GM19395 (cell line): Measurements from ENCODE around the gene TLE5.
"Not testable (repeated sequence)": the region's sequence is repeated elsewhere in the genome, so short reads cannot be mapped to it uniquely, and the experiment has no call there.

Experiments used
- ATAC-seq: cut with Tn5 transposase; IDR thresholded peaks from one replicate; pipeline ENCODE4 v1.9.1; 2021; ENCODE audit warnings: mild to moderate bottlenecking, moderate library complexity; ENCODE audit not compliant: unreplicated experiment

The TLE5 gene

DNA sequence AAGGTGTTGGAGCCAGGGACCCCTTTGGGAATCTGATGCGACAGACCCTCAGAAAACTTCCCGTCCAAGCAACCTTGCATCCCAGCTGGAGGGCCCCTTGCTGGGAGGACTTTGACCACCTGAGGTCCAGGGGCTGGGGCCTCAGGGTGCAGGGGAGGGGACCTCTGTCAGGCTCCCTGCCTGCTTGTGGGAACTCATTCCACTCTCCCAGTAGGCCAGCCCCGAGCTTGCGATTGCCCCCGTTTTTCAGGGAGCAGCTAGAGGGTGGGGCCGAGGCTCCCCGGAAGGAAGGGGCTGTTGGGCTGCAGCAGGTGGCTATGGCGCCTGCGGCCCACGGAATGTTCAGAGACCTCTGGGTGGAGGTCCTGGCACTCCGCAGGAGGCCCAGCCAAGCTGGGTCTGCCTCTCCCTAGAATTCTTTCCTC lies 34.6 kb upstream of the TLE5 start:
- ATAC-seq: no peak

GRCh38 chr19:3096267-3096901 lies 34.1 kb upstream of the TLE5 start:
- ATAC-seq: no peak

- ATAC-seq: no peak
These were observed 33.3 kb upstream of the TLE5 start for GRCh38 chr19:3095441-3096191.

DNA sequence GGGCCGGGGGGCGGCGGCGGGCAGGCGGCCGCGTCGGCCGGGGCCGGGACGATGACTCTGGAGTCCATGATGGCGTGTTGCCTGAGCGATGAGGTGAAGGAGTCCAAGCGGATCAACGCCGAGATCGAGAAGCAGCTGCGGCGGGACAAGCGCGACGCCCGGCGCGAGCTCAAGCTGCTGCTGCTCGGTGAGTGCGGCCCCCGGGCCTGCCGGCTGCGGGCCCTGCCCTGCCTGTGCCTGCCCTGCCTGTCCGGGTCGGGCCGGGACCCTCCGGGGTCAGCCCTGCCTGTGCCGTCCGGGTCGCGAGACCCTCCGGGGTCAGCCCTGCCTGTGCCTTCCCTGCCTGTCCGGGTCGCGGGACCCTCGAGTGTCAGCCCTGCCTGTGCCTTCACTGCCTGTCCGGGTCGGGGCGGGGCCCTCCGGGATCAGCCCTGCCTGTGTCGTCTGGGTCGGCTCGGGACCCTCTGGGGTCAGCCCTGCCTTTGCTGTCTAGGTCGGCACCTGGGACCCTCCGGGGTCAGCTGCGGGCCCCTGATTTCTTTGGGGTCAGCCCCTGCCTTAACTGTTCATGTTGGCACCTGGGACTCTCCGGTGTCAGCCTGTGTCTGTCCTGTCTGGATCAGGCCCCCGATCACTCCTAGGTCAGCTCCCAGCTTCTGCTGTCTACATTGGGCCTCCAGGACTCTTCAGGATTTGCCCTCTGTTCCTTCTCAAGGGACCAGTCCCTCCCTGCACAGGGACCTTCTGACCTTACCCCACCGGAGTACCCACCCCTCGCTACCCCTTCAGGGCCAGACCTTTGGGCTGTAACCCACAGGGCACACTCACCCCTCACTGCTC lies 32.5 kb upstream of the TLE5 start:
- ATAC-seq: no peak

DNA sequence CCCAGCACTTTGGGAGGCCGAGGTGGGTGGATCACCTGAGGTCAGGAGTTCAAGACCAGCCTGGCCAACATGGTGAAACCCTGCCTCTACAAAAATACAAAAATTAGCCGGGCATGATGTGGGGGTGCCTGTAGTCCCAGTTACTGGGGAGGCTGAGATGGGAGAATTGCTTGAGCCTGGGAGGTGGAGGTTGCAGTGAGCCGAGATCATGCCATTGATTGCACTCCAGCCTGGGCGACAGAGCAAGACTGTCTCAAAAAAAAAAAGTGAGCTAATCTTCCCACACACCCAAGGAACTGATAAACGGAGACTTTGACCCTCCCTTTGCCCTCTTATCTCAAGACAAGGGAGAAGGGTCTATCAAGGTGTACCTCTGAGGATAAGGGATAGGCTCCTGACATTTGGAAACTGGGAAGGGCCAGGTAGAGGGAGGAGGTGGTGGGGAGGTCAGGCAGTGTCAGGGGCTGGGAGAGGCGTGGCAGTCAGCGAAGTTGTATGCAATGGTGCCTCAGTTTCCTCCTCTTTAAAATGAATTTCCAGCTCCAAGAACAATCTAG lies 27.1 kb upstream of the TLE5 start:
- not testable (repeated sequence) for ATAC-seq

GRCh38 chr19:3087769-3088168 lies 25.5 kb upstream of the TLE5 start:
- ATAC-seq: no peak

DNA sequence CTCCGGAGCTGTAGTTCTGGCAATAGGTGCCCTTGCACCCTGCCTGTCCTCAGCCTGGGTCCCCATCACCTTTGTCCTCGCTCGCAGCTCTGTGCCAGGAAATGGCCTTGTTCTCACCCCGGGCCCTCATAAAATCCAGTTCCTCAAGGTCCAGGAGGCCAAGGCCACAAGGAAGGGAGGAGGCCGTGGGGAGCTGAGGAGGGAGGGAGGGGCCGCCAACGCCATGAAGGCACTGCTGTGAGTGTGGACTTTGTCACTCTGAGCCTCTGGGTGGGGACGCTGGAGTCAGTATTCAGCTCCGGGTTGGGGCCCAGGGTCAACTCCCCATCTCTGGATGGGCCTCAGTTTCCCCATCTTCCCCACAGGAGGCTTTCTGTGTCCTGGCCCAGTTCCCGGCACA lies 22.6 kb upstream of the TLE5 start:
- no peak for ATAC-seq

DNA sequence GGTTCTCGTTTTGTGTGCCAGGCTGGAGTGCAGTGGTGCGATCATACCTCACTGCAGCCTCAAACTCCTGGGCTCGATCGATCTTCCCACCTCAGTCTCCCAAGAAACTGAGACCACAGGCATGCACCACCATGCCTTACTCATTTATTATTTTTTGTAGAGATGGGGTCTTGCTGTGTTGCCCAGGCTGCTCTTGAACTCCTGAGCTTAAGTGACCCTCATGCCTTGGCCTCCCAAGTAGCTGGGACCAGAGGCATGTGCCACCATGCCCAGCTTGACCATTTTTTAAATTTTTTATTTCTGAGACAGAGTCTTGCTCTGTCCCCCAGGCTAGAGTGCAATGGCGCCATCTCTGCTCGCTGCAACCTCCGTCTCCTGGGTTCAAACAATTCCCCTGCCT lies 21.7 kb upstream of the TLE5 start:
- ATAC-seq: no peak

DNA sequence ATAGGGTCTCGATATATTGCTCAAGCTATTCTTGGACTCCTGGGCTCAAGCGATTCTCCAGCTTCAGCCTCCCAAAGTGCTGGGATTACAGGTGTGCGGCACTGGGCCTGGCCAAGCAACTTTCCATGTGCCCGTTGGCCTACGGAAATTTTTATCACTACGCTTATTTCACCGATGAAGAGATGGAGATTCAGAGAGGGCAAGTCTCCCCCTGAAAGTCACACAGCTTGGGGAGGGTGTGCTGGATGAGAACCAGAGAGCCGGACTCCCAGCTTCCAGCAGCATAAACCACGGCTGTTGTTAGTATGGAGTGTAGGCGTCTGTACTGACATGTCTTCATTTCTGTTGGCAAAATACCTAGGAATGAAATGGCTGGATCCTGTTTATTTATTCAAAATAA lies 20.0 kb upstream of the TLE5 start:
- no peak for ATAC-seq

DNA sequence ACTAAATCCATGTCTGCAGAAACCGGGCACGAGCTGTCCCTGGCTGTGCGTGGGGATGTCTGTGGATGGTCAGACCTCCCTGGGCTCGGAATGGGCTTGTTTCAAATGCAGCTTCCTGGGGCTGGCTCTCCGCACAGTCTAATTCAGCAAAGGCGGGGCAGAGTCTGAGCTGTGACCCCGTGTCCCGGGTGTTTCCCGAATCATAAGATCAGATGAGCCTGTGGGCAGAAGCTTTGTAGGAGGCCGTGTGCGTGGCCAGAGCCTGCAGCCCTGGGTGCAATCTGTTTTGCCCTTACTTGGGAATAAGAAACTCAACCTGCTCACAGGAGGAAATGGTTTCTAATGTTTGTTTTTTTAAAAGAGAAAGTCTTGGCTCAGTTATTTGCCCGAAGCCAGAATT lies 18.0 kb upstream of the TLE5 start:
- no peak for ATAC-seq

GRCh38 chr19:3079578-3079977 lies 17.3 kb upstream of the TLE5 start:
- no peak for ATAC-seq

GRCh38 chr19:3075605-3076431 lies 13.5 kb upstream of the TLE5 start:
- no peak for ATAC-seq

DNA sequence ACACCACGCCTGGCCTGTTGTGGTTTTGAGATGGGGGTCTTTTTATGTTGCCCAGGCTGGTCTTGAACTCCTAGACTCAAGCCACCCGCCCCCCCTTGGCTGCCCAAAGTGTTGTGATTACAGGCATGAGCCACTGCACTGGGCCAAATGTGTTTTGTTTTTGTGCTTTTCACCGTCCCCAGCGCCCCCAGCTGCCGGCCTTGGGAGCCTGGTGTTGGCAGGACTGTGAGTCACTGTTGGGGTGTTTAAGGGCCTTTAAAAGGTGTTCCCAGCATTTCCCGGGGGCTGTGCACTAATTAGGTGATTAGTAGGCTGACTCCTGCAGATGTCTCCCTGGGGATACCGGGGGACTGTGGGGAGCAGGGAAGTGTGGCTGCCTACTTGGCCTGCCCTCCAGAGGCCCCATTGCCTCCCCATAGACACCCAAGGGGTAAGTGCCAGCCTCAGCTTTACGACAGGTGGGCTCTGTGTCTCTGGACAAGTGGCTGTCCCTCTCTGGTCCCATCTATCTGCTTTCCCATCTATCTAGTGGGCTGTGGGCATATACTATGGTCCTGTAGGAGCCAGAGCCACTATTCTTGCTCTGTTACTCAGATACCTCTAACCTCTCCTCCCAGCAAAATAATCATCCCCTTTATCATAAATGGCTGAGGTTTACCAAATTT lies 11.8 kb upstream of the TLE5 start:
- no peak for ATAC-seq

DNA sequence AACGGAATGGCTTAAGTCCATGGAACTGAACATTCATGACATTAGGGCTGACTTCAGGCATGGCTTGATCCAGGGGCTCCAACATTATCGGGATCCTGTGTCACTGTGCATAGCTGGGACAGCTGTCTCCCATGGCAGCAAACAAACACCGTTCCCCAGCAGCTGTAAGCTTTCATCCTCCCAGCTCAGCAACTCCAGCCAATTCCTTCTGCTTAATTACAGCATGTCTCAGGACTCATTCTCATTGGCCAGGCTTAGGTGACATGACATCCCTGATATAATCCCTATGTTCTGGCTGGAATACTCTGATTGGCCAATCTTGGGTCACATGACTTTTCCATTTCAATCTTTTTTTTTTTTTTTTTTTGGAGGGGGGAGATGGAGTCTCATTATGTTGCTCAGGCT lies 10.9 kb upstream of the TLE5 start:
- ATAC-seq: no peak

DNA sequence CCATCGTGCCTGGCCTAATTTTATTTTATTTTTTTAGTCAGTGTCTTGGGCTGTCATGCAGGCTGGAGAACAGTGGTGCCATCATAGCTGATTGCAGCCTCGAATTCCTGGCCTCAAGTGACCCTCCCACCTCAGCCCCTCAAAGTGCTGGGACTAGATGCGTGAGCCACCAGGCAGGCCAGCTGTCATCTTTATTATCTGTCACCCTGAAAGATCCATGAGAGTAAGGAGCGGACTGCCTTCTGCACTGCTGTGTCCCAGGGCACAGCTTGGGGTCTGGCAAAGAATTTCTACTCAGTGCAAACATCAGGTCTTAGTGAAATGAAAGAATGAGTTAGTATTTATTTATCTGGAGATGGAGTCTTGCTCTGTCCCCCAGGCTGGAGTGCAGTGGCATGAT lies 9.5 kb upstream of the TLE5 start:
- no peak for ATAC-seq

- no peak for ATAC-seq
These were observed 5.8 kb upstream of the TLE5 start for GRCh38 chr19:3068071-3068470.

GRCh38 chr19:3067563-3067962 lies 5.3 kb upstream of the TLE5 start:
- ATAC-seq: no peak

DNA sequence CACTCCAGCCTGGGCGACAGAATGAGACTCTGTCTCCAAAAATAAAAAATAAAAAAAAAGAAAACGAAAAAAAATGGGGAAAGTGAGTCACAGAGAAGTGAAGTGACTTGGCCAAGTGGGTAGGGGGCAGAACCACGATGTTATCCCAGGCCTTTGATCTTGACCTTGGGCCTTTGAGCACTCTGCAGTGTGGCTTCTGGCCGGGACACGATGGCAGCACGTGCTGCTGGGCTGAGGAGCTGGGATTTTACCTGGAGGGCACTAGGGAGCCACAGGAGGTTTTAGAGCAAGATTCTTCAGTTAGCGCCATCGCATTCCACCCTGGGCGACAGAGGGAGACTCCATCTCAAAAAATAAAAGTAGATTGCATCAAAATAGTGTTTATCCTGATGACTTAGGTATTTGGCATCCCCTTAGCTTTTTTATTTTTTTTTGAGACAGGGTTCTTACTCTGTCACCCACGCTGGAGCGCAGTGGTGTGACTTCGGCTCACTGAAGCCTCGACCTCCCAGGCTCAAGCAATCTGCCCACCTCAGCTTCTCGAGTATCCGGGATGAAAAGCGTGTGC lies 4.3 kb upstream of the TLE5 start:
- no peak for ATAC-seq

- peak; percentile 70 for ATAC-seq
These were observed 3.5 kb upstream of the TLE5 start for GRCh38 chr19:3065675-3066357.
